ENCODE results near the gene PLEKHA7.

GRCh38 chr11:17014321-17014832 is at the start of gene PLEKHA7:
- TF ChIP-seq CTCF (conservative IDR thresholded peaks at IDR 0.05; ENCODE audit: low read depth, low read length), result no peak
- TF ChIP-seq MXI1 (IDR thresholded peaks at IDR 0.05; ENCODE audit: borderline replicate concordance, low read depth, low read length), result no peak
- no peak for TF ChIP-seq POLR2A (IDR thresholded peaks at IDR 0.05; ENCODE audit: low read depth, low read length)
- TF ChIP-seq MAFK (IDR thresholded peaks at IDR 0.05; ENCODE audit: low read depth, low read length), result no peak
- no peak for TF ChIP-seq NFE2L2 (IDR thresholded peaks at IDR 0.05; ENCODE audit: low read depth, low read length)
- TF ChIP-seq CHD1 (IDR thresholded peaks at IDR 0.05; ENCODE audit: low read depth, low read length), result no peak
- no peak for TF ChIP-seq SMC3 (IDR thresholded peaks at IDR 0.05; ENCODE audit: low read depth, low read length)
